ENCODE results near the gene INHBA. TPM values are rescaled to one million over a fixed set of nuclear protein-coding genes. Genes with fewer than 3 reads are reported as not detected.

INHBA gene
- total RNA-seq, 1 experiment from 2014 or later = 17.3 TPM

DNA sequence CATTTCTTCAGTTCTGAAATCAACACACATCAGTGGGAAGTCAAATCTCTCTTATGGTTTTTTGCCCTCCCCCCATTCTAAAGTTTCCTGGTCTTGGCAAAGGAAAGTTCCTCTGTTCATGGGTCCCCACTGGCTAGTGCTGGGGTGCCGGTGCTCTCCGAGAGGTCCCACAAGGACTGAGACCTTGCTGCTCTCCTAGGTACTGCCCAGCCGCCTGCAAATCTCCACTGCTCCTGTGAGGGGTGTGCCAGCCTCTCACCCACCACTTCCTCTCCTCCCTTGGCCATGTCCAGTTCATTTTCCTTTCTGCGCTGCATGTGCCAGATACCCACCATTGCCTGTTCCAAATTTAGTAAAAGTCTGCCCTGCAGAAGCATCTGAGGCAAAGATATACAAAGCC, 17.2 kb upstream of the INHBA start:
- no peak overlapping the region for H3K4me2 ChIP-seq
- ChIA-PET POLR2A (ENCODE audit: unreplicated experiment) (no interaction called here), CTCF (no interaction called here)
- no peaks in the 10 kb centered on the region for H3K9me3 ChIP-seq (ENCODE audit: insufficient read depth, low read depth)
- no TSS peak for BruUV-seq (replicated peaks)
- DNase-seq = no peak
- H3F3A ChIP-seq (ENCODE audit: insufficient read depth, low read depth) = no peaks in the 10 kb centered on the region
- TF ChIP-seq, protein P1, sequence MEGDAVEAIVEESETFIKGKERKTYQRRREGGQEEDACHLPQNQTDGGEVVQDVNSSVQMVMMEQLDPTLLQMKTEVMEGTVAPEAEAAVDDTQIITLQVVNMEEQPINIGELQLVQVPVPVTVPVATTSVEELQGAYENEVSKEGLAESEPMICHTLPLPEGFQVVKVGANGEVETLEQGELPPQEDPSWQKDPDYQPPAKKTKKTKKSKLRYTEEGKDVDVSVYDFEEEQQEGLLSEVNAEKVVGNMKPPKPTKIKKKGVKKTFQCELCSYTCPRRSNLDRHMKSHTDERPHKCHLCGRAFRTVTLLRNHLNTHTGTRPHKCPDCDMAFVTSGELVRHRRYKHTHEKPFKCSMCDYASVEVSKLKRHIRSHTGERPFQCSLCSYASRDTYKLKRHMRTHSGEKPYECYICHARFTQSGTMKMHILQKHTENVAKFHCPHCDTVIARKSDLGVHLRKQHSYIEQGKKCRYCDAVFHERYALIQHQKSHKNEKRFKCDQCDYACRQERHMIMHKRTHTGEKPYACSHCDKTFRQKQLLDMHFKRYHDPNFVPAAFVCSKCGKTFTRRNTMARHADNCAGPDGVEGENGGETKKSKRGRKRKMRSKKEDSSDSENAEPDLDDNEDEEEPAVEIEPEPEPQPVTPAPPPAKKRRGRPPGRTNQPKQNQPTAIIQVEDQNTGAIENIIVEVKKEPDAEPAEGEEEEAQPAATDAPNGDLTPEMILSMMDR (conservative IDR thresholded peaks at IDR 0.05) = no peak
- no peak for TF ChIP-seq EZH2 (IDR thresholded peaks at IDR 0.05; ENCODE audit: low read depth)
- no peaks in the 10 kb centered on the region for H3K9me2 ChIP-seq (ENCODE audit: insufficient read depth)
- H2AFZ ChIP-seq = no peak overlapping the region
- H3K79me2 ChIP-seq (ENCODE audit: low read depth) = no peaks in the 10 kb centered on the region
- no peak overlapping the region for H3K4me3 ChIP-seq
- H4K20me1 ChIP-seq (ENCODE audit: insufficient read depth) = no peaks in the 10 kb centered on the region
- no peaks in the 10 kb centered on the region for H3K36me3 ChIP-seq (ENCODE audit: low read depth)
- no peak overlapping the region for H3K27ac ChIP-seq
- no peaks in the 10 kb centered on the region for H3K4me1 ChIP-seq (replicated peaks; ENCODE audit: insufficient read depth)
- intact Hi-C loops (cut with micrococcal nuclease; ENCODE audit: unreplicated experiment) = no loop called here
- H3K27me3 ChIP-seq (ENCODE audit: insufficient read depth, low read depth) = no peaks in the 10 kb centered on the region

DNA sequence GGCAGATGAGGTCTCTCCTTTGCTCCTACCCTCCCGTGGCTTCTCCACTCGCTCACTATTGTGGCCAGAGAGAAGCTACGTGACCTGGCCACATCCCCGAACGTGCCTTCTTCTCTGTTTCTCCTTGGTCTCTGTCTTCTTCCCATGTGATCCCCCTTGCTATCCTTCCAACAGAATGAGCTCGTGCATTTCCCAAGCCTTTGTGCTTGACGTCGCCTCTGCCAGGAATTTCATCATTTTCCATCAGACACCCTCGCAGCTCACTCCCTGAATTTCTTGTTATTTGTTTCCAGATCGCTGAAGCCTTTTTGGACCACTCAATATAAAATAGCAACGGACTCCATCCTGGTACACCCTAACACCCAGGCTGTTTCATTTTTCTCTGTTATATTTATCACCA, 13.8 kb upstream of the INHBA start:
- POLR2A ChIA-PET (ENCODE audit: unreplicated experiment) = no interaction called here

DNA sequence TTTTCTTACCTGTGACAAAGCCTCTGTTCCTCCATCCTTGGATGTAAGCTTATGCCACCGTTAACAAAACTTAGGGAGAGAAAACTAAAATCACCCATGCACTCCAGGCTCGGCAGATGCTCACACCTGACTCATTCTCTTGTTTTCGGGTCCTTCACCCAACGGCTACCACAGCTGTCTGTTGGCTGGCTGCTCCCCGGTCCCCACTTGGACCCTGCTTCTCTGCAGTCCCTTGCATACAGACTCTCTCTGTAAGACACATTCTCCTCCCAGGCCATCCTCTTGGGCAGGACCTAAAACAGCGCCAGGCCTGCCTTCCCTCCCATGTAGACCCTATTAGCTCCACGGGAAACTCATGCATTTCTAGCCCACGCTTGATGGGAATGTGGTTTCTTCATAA, 12.1 kb upstream of the INHBA start:
- no peaks in the 10 kb centered on the region for H4K20me1 ChIP-seq (ENCODE audit: insufficient read depth)
- H3K36me3 ChIP-seq (ENCODE audit: low read depth) = no peaks in the 10 kb centered on the region
- ChIA-PET CTCF (no interaction called here), POLR2A (ENCODE audit: unreplicated experiment) (no interaction called here)
- no peak for DNase-seq
- H3F3A ChIP-seq (ENCODE audit: insufficient read depth, low read depth) = no peaks in the 10 kb centered on the region
- no peaks in the 10 kb centered on the region for H3K9me3 ChIP-seq (ENCODE audit: insufficient read depth, low read depth)
- no peaks in the 10 kb centered on the region for H3K27me3 ChIP-seq (ENCODE audit: insufficient read depth, low read depth)
- intact Hi-C loops (cut with micrococcal nuclease; ENCODE audit: unreplicated experiment) = no loop called here
- BruUV-seq (replicated peaks) = no TSS peak
- H3K27ac ChIP-seq = no peak overlapping the region
- no peaks in the 10 kb centered on the region for H3K9me2 ChIP-seq (ENCODE audit: insufficient read depth)
- H2AFZ ChIP-seq = no peak overlapping the region
- H3K4me3 ChIP-seq = no peak overlapping the region
- H3K79me2 ChIP-seq (ENCODE audit: low read depth) = no peaks in the 10 kb centered on the region
- TF ChIP-seq, protein P1 (conservative IDR thresholded peaks at IDR 0.05) = no peak
- H3K4me1 ChIP-seq (replicated peaks; ENCODE audit: insufficient read depth) = no peaks in the 10 kb centered on the region
- no peak overlapping the region for H3K4me2 ChIP-seq

More for the DNA sequence above, 13.8 kb upstream of the INHBA start:
- Histone ChIP-seq H4K20me1 (ENCODE audit: insufficient read depth) (no peaks in the 10 kb centered on the region), H3K79me2 (ENCODE audit: low read depth) (no peaks in the 10 kb centered on the region), H3K9me2 (ENCODE audit: insufficient read depth) (no peaks in the 10 kb centered on the region), H3F3A (ENCODE audit: insufficient read depth, low read depth) (no peaks in the 10 kb centered on the region), H3K9me3 (ENCODE audit: insufficient read depth, low read depth) (no peaks in the 10 kb centered on the region), H3K27ac (no peak overlapping the region), H2AFZ (no peak overlapping the region), H3K4me2 (no peak overlapping the region), H3K27me3 (ENCODE audit: insufficient read depth, low read depth) (no peaks in the 10 kb centered on the region), H3K36me3 (ENCODE audit: low read depth) (no peaks in the 10 kb centered on the region), H3K4me3 (no peak overlapping the region), H3K4me1 (replicated peaks; ENCODE audit: insufficient read depth) (no peaks in the 10 kb centered on the region)
- no TSS peak for BruUV-seq (replicated peaks)
- intact Hi-C loops (cut with micrococcal nuclease; ENCODE audit: unreplicated experiment) = no loop called here
- no peak for DNase-seq
- TF ChIP-seq, protein P1 (conservative IDR thresholded peaks at IDR 0.05) = no peak
- no peak for TF ChIP-seq EZH2 (IDR thresholded peaks at IDR 0.05; ENCODE audit: low read depth)
- CTCF ChIA-PET = interaction anchor here (0.9 kb wide), 1 partner anchor 13 kb away, joined by 4 read pairs; no protein-coding TSS in a partner anchor

All from PC-9 (cell line).